H9 (cell line): ENCODE data around the gene WFDC1. TPM values are rescaled to one million over a fixed set of nuclear protein-coding genes. Genes with fewer than 3 reads are reported as not detected.

Experiments
- DNase-seq: peaks from one replicate; pipeline ENCODE4 v3.0.0-alpha.2; 2017
- H2AFZ ChIP-seq: one replicate; pipeline ENCODE4 v1.6.1; 2013; ENCODE audit warnings: mild to moderate bottlenecking, low read length, control low read depth, moderate library complexity
- H2AK5ac ChIP-seq: 2 replicates; pipeline ENCODE4 v1.6.1; 2013; ENCODE audit warnings: low read length, control low read depth, mixed read lengths; ENCODE audit not compliant: insufficient read length
- H2BK120ac ChIP-seq: one replicate; pipeline ENCODE4 v1.6.1; 2013; ENCODE audit warnings: low read depth, mild to moderate bottlenecking, low read length, control low read depth, inconsistent platforms; ENCODE audit not compliant: poor library complexity, severe bottlenecking
- H2BK12ac ChIP-seq: 2 replicates; pipeline ENCODE4 v1.6.1; 2013; ENCODE audit warnings: low read length, control low read depth, mixed read lengths, low read depth; ENCODE audit not compliant: insufficient read length
- H2BK15ac ChIP-seq: 2 replicates; pipeline ENCODE4 v1.6.1; 2013; ENCODE audit warnings: low read depth, low read length, control low read depth
- H2BK20ac ChIP-seq: one replicate; pipeline ENCODE4 v1.6.1; 2013; ENCODE audit warnings: low read depth, mild to moderate bottlenecking, low read length, control low read depth, inconsistent platforms; ENCODE audit not compliant: poor library complexity, severe bottlenecking
- H2BK5ac ChIP-seq: 2 replicates; pipeline ENCODE4 v1.6.1; 2013; ENCODE audit warnings: low read length, control low read depth, mixed read lengths; ENCODE audit not compliant: insufficient read length
- H3K14ac ChIP-seq: 2 replicates; pipeline ENCODE4 v1.6.1; 2013; ENCODE audit warnings: low read length, control low read depth; ENCODE audit not compliant: insufficient read depth
- H3K18ac ChIP-seq: 2 replicates; pipeline ENCODE4 v1.6.1; 2013; ENCODE audit warnings: low read depth, mild to moderate bottlenecking, mixed read lengths, low read length, control low read depth; ENCODE audit not compliant: insufficient read length
- H3K23ac ChIP-seq: 2 replicates; pipeline ENCODE4 v1.6.1; 2013; ENCODE audit warnings: low read length, control low read depth, mixed read lengths, low read depth; ENCODE audit not compliant: insufficient read length
- H3K23me2 ChIP-seq: 2 replicates; pipeline ENCODE4 v1.6.1; 2013; ENCODE audit warnings: low read depth, mild to moderate bottlenecking, mixed read lengths, low read length, control low read depth; ENCODE audit not compliant: insufficient read length, poor library complexity, severe bottlenecking
- H3K27ac ChIP-seq: 2 replicates; pipeline ENCODE4 v1.5.1; 2013; ENCODE audit warnings: low read length, control low read depth, mixed read lengths, low read depth; ENCODE audit not compliant: insufficient read length
- H3K27me3 ChIP-seq: 2 replicates; pipeline ENCODE4 v1.6.1; 2013; ENCODE audit warnings: low read length, control low read depth, inconsistent platforms; ENCODE audit not compliant: insufficient read depth
- H3K4ac ChIP-seq: 2 replicates; pipeline ENCODE4 v1.6.1; 2013; ENCODE audit warnings: low read depth, mild to moderate bottlenecking, control low read depth, inconsistent platforms, low read length, moderate library complexity
- H3K4me1 ChIP-seq: 2 replicates; pipeline ENCODE4 v1.6.1; 2013; ENCODE audit warnings: low read length, control low read depth, inconsistent platforms; ENCODE audit not compliant: insufficient read depth
- H3K4me2 ChIP-seq: 2 replicates; pipeline ENCODE4 v1.6.1; 2013; ENCODE audit warnings: low read length, control low read depth, mixed read lengths; ENCODE audit not compliant: insufficient read length, insufficient read depth
- H3K56ac ChIP-seq: 2 replicates; pipeline ENCODE4 v1.6.1; 2013; ENCODE audit warnings: low read depth, mild to moderate bottlenecking, mixed read lengths, low read length, control low read depth; ENCODE audit not compliant: insufficient read length
- H3K79me1 ChIP-seq: 2 replicates; pipeline ENCODE4 v1.6.1; 2013; ENCODE audit warnings: low read depth, mild to moderate bottlenecking, moderate library complexity, low read length, control low read depth, inconsistent platforms; ENCODE audit not compliant: insufficient read depth, poor library complexity, severe bottlenecking
- H3K79me2 ChIP-seq: 2 replicates; pipeline ENCODE4 v1.6.1; 2013; ENCODE audit warnings: low read length, control low read depth, inconsistent platforms; ENCODE audit not compliant: insufficient read depth
- H3K9ac ChIP-seq: 2 replicates; pipeline ENCODE4 v1.6.1; 2013; ENCODE audit warnings: low read length, control low read depth, mixed read lengths; ENCODE audit not compliant: insufficient read length; ENCODE audit errors: extremely low read depth
- H3K9me3 ChIP-seq: one replicate; pipeline ENCODE4 v1.6.1; 2013; ENCODE audit warnings: low read depth, low read length, inconsistent platforms; ENCODE audit not compliant: control insufficient read depth
- H3T11ph ChIP-seq: one replicate; pipeline ENCODE4 v1.6.1; 2013; ENCODE audit warnings: mild to moderate bottlenecking, low read length, control low read depth, inconsistent platforms
- H4K20me1 ChIP-seq: one replicate; pipeline ENCODE4 v1.6.1; 2013; ENCODE audit not compliant: control insufficient read depth, insufficient read length, insufficient read depth
- H4K5ac ChIP-seq: 2 replicates; pipeline ENCODE4 v1.6.1; 2013; ENCODE audit warnings: low read depth, mild to moderate bottlenecking, mixed read lengths, low read length, control low read depth; ENCODE audit not compliant: insufficient read length
- H4K8ac ChIP-seq: replicated peaks from 2 replicates; pipeline ENCODE4 v1.6.1; 2013; ENCODE audit warnings: low read length, control low read depth, mixed read lengths, low read depth; ENCODE audit not compliant: insufficient read length
- H4K91ac ChIP-seq: 2 replicates; pipeline ENCODE4 v1.6.1; 2013; ENCODE audit warnings: low read depth, mild to moderate bottlenecking, moderate library complexity, mixed read lengths, low read length, control low read depth; ENCODE audit not compliant: insufficient read length
- H3K27ac Mint-ChIP-seq, 3 experiments: 2 replicates in 2 of 3; 3 replicates in 1 of 3; pipeline ENCODE4 v1.8.0; 2020 to 2021; ENCODE audit warnings: mixed read lengths in 3 of 3, mild to moderate bottlenecking in 1 of 3, moderate library complexity in 1 of 3
- H3K27me3 Mint-ChIP-seq: 2 replicates; pipeline ENCODE4 v1.8.0; 2021; ENCODE audit warnings: low read depth, mild to moderate bottlenecking, moderate library complexity, mixed read lengths
- H3K36me3 Mint-ChIP-seq, 3 experiments: 2 replicates in 2 of 3; 3 replicates in 1 of 3; pipeline ENCODE4 v1.8.0; 2020 to 2021; ENCODE audit warnings: low read depth in 3 of 3, mixed read lengths in 3 of 3; ENCODE audit not compliant: insufficient read depth in 1 of 3
- H3K4me1 Mint-ChIP-seq, 2 experiments: 2 replicates each; pipeline ENCODE4 v1.8.0; 2020; ENCODE audit warnings: mixed read lengths in 2 of 2
- H3K4me3 Mint-ChIP-seq, 2 experiments: 2 replicates in 1 of 2; 3 replicates in 1 of 2; pipeline ENCODE4 v1.8.0; 2020 to 2021; ENCODE audit warnings: mild to moderate bottlenecking in 2 of 2, mixed read lengths in 2 of 2, moderate library complexity in 1 of 2
- H3K9me3 Mint-ChIP-seq, 2 experiments: 2 replicates in 1 of 2; 3 replicates in 1 of 2; pipeline ENCODE4 v1.8.0; 2020; ENCODE audit warnings: mild to moderate bottlenecking in 2 of 2, mixed read lengths in 2 of 2, moderate library complexity in 1 of 2
- WGBS: extraction: QIAGEN DNeasy Blood & Tissue Kit; methylation state at CpG from one replicate; pipeline ENCODE4 v1.1.7; 2013; ENCODE audit warnings: missing lambda C conversion rate, low lambda C conversion rate, mixed read lengths; ENCODE audit not compliant: insufficient read length; ENCODE audit errors: extremely low coverage; 5-methylcytosine and 5-hydroxymethylcytosine counted together
- total RNA-seq: library from RNA; stranded (reverse); gene quantifications from 2 replicates; pipeline ENCODE4 v1.2.1, GENCODE V29; 2021
- TF ChIP-seq, protein P1 (sequence below): fragments of 200-600 bp; sonication (generic); conservative IDR thresholded peaks from 3 replicates; pipeline ENCODE4 v1.8.0; 2021; ENCODE audit warnings: antibody characterized with exemption, mild to moderate bottlenecking

The WFDC1 gene
- total RNA-seq, 1 experiment from 2014 or later = 0.24 TPM

DNA sequence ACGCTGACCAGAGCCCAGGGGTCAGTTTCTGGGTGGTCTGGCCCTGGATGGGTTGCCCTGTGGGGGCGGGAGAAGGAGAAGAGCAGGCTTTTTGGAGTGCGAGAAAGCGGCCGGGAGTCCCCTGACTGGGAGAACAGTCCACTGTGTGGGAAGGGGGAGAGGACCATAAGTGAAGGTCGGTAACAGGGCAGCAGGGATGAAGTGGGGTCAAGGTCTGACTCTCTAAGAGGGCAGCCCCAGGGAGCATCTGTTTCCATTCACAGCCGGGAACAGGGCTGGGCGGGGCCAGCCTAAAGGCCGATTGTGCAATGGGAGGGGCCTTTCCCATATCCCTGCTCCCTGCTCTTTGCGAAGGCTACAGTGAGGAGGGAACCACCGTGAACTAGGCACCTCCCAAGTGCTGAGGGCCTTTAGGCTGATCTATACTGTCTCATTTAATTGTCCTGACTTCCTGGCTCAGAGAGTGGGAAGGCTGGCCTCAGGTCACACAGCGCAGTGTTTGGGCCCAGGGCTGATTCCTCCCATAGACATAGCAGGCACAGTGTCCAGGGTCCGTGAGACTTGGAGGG, 10.4 kb upstream of the WFDC1 start:
- H2BK120ac ChIP-seq = no peak overlapping the region
- Mint-ChIP-seq H3K36me3 (peaks cover 0 to 2% (median 0%) of the 10 kb centered on the region in 3 experiments; a peak in 1 of 7 replicates), H3K4me3 (peak overlapping the region in 1 of 2 experiments; percentile 66; a peak in 2 of 5 replicates), H3K27me3 (peaks cover 15% of the 10 kb centered on the region), H3K9me3 (peaks cover 0 to 4% of the 10 kb centered on the region in 2 experiments; a peak in 3 of 5 replicates), H3K27ac (peak overlapping the region in 2 of 3 experiments; percentile 9 to 57; a peak in 3 of 7 replicates), H3K4me1 (peaks cover 19 to 28% of the 10 kb centered on the region in 2 experiments)
- no peak overlapping the region for H2BK12ac ChIP-seq
- H3K27ac ChIP-seq = no peak overlapping the region
- no peak overlapping the region for H2BK5ac ChIP-seq
- WGBS = no CpG with 5 or more reads among the region's 13 CpGs
- no peaks in the 10 kb centered on the region for H3K79me2 ChIP-seq
- H2BK15ac ChIP-seq = no peak overlapping the region
- no peak overlapping the region for H3K23ac ChIP-seq
- H3K4me2 ChIP-seq = peak overlapping the region; percentile 7
- no peak overlapping the region for H3K56ac ChIP-seq
- H3K9me3 ChIP-seq = no peaks in the 10 kb centered on the region
- peak overlapping the region; percentile 18 for H3K18ac ChIP-seq
- peak overlapping the region; percentile 46; the same call in 1 of the 2 replicates for H3K14ac ChIP-seq
- no peaks in the 10 kb centered on the region for H3K79me1 ChIP-seq
- no peak overlapping the region for H2BK20ac ChIP-seq
- no peaks in the 10 kb centered on the region for H4K20me1 ChIP-seq
- no peak overlapping the region for H3K9ac ChIP-seq
- peaks cover 4% of the 10 kb centered on the region; the same call in 1 of the 2 replicates for H3K4me1 ChIP-seq
- no peaks in the 10 kb centered on the region for H3K23me2 ChIP-seq
- no peak overlapping the region for H3K4ac ChIP-seq
- TF ChIP-seq, protein P1, sequence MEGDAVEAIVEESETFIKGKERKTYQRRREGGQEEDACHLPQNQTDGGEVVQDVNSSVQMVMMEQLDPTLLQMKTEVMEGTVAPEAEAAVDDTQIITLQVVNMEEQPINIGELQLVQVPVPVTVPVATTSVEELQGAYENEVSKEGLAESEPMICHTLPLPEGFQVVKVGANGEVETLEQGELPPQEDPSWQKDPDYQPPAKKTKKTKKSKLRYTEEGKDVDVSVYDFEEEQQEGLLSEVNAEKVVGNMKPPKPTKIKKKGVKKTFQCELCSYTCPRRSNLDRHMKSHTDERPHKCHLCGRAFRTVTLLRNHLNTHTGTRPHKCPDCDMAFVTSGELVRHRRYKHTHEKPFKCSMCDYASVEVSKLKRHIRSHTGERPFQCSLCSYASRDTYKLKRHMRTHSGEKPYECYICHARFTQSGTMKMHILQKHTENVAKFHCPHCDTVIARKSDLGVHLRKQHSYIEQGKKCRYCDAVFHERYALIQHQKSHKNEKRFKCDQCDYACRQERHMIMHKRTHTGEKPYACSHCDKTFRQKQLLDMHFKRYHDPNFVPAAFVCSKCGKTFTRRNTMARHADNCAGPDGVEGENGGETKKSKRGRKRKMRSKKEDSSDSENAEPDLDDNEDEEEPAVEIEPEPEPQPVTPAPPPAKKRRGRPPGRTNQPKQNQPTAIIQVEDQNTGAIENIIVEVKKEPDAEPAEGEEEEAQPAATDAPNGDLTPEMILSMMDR = no peak
- H4K91ac ChIP-seq = no peak overlapping the region
- H2AFZ ChIP-seq = no peak overlapping the region
- H2AK5ac ChIP-seq = no peak overlapping the region
- H4K5ac ChIP-seq = no peak overlapping the region
- no peaks in the 10 kb centered on the region for H3K27me3 ChIP-seq
- no peak overlapping the region for H3T11ph ChIP-seq
- DNase-seq = peak; percentile 64
- no peak overlapping the region for H4K8ac ChIP-seq
